Measurements from ENCODE around the gene IGFLR1. TPM values are rescaled to one million over a fixed set of nuclear protein-coding genes. Genes with fewer than 3 reads are reported as not detected.

The IGFLR1 gene
- total and polyA plus RNA-seq, 2 of the 8 experiments (the other 6 are each of a cell fraction or from before 2014, with no cell fraction given) = 8.4 to 28.9 TPM

DNA sequence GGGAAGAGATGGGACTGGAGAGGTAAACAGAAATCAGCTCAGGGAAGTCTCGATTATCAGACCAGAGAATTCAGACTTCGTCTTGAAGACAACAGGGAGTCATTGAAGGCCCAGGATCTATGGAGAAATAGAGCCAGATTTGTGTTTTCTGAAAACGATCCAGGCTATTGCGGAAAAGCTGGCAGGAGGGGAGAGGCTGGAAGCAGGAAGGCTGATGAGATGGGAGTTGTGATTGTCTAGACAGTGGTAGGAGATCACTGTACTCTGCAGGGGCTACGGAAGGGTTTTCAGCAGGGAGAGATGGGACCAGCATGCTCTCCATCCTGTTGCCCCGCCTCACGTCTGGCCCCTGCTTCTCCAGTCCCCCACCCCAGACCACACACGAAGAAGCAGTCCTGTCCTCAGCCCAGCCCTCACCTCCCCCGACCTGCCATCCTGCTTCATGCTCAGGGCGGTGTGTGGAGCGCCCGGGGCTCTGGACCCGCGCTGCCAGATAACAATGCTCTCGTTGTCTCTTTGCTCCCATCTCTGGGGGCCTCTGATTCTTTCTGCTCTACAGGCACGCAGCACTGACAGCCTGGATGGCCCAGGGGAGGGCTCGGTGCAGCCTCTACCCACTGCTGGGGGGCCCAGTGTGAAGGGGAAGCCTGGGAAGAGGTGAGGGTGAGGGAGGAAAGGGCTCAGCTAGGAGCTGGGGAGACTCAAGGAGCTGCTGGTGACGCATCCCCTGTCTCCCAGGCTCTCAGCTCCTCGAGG is 35.0 kb upstream of the IGFLR1 start:
- Histone ChIP-seq H3K23ac (ENCODE audit: insufficient read length) (no peak overlapping the region), H3K4ac (replicated peaks; ENCODE audit: insufficient read length, low read depth, low read length) (no peak overlapping the region), H3K18ac (ENCODE audit: extremely low read depth, low read length) (peak overlapping the region; percentile 9; the same call in 1 of the 2 replicates), H3K27ac (ENCODE audit: low read depth, low read length) (no peak overlapping the region), H2AFZ (ENCODE audit: low read length) (no peak overlapping the region), H2BK12ac (ENCODE audit: low read depth, low read length) (no peak overlapping the region), H2AK5ac (ENCODE audit: low read depth, low read length) (no peak overlapping the region), H3K79me1 (ENCODE audit: low read depth, low read length) (no peaks in the 10 kb centered on the region; the same call in 1 of the 2 replicates), H2BK20ac (ENCODE audit: low read length) (no peak overlapping the region), H3K4me1 (replicated peaks in 1 of 4; ENCODE audit: control insufficient read depth in 3 of 4, insufficient read depth in 4 of 4, low read length in 3 of 4) (peaks cover 0 to 25% (median 20%) of the 10 kb centered on the region in 4 experiments; a peak in 6 of 7 replicates), H3K14ac (ENCODE audit: insufficient read length) (no peak overlapping the region), H3K9me3 (ENCODE audit: insufficient read depth in 2 of 2, low read depth in 1 of 2, low read length in 1 of 2) (no peaks in the 10 kb centered on the region), H2BK5ac (ENCODE audit: low read depth, low read length) (peak overlapping the region; percentile 24; the same call in 1 of the 2 replicates), H3K4me3 (ENCODE audit: extremely low read depth in 1 of 4, insufficient read depth in 2 of 4, low read depth in 3 of 4, low read length in 4 of 4) (peak overlapping the region in 1 of 4 experiments; percentile 3; a peak in 2 of 8 replicates), H2BK15ac (ENCODE audit: low read length) (no peak overlapping the region; the same call in 1 of the 2 replicates), H4K20me1 (replicated peaks in 1 of 2; ENCODE audit: control insufficient read depth in 1 of 2, insufficient read depth in 2 of 2, low read length in 2 of 2) (peaks cover 0 to 1% of the 10 kb centered on the region in 2 experiments), H4K8ac (ENCODE audit: extremely low read depth, insufficient read depth, low read length) (no peak overlapping the region), H3K56ac (replicated peaks; ENCODE audit: insufficient read length, low read depth, low read length) (no peak overlapping the region), H4K5ac (ENCODE audit: insufficient read length, low read depth, low read length) (no peak overlapping the region), H3K4me2 (ENCODE audit: insufficient read depth in 1 of 2, low read depth in 2 of 2, low read length in 2 of 2) (peak overlapping the region; percentile 54 to 82), H3K9ac (replicated peaks in 1 of 4; ENCODE audit: extremely low read depth in 1 of 4, low read depth in 3 of 4, low read length in 3 of 4) (no peak overlapping the region; a peak in 1 of 7 replicates), H4K91ac (replicated peaks; ENCODE audit: insufficient read length, low read length) (no peak overlapping the region), H3K27me3 (replicated peaks in 1 of 4; ENCODE audit: control insufficient read depth in 3 of 4, extremely low read depth in 1 of 4, insufficient read depth in 3 of 4, low read length in 3 of 4) (peaks cover 0 to 9% (median 7%) of the 10 kb centered on the region in 4 experiments; a peak in 3 of 7 replicates), H3K23me2 (ENCODE audit: low read depth, low read length) (peaks cover 4% of the 10 kb centered on the region; the same call in 1 of the 2 replicates), H3K79me2 (ENCODE audit: control insufficient read depth in 1 of 2, insufficient read depth in 2 of 2, low read length in 2 of 2) (no peaks in the 10 kb centered on the region), H2BK120ac (replicated peaks; ENCODE audit: low read depth, low read length) (no peak overlapping the region), H3K36me3 (ENCODE audit: control insufficient read depth in 2 of 4, insufficient read depth in 4 of 4, low read length in 3 of 4) (no peaks in the 10 kb centered on the region)
- ChIA-PET CTCF (ENCODE audit: partially characterized antibody) (interaction anchor here (0.9 to 1.5 kb wide), 7 partner anchors 9 to 79 kb away, joined by 3 to 4 read pairs (median 3); partner anchors contain the start of gene HSPB6), POLR2A (ENCODE audit: partially characterized antibody) (interaction anchor here (0.6 to 3.1 kb wide), 12 partner anchors 7 to 108 kb away, joined by 3 to 11 read pairs (median 3); partner anchors contain the start of genes HSPB6, LIN37, PSENEN and U2AF1L4)
- 32% methylated on average over 18 of the region's 19 CpGs; no CpG with 5 or more reads in 1 of the 2 experiments for WGBS, 2 experiments (ENCODE audit: extremely low coverage in 1 of 2, insufficient coverage in 1 of 2, insufficient read length in 1 of 2, insufficient replicate concordance in 2 of 2, low coverage in 1 of 2, low lambda C conversion rate in 2 of 2, missing lambda C conversion rate in 1 of 2)
- FAIRE-seq (no peak), DNase-seq (ENCODE audit: low read depth in 1 of 2, low spot score in 2 of 2) (no peak)
- TF ChIP-seq SUZ12 (IDR thresholded peaks at IDR 0.05; ENCODE audit: low read length) (no peak), CHD1 (IDR thresholded peaks at IDR 0.05; ENCODE audit: low read depth, low read length) (no peak), YY1 (IDR thresholded peaks at IDR 0.05; ENCODE audit: low read depth, low read length) (no peak), FOSL1 (IDR thresholded peaks at IDR 0.05; ENCODE audit: insufficient read depth, low read depth, low read length) (no peak), POLR2AphosphoS5 (IDR thresholded peaks at IDR 0.05; ENCODE audit: low read depth, low read length) (no peak), RFX5 (IDR thresholded peaks at IDR 0.05; ENCODE audit: borderline replicate concordance, low read depth, low read length) (no peak), JUND (IDR thresholded peaks at IDR 0.05; ENCODE audit: low read length) (no peak), ASH2L (IDR thresholded peaks at IDR 0.05; ENCODE audit: low read length) (no peak), SRF (IDR thresholded peaks at IDR 0.05; ENCODE audit: low read depth, low read length) (no peak), SIX5 (IDR thresholded peaks at IDR 0.05; ENCODE audit: low read depth, low read length) (no peak)
- TF ChIP-seq, protein P1, sequence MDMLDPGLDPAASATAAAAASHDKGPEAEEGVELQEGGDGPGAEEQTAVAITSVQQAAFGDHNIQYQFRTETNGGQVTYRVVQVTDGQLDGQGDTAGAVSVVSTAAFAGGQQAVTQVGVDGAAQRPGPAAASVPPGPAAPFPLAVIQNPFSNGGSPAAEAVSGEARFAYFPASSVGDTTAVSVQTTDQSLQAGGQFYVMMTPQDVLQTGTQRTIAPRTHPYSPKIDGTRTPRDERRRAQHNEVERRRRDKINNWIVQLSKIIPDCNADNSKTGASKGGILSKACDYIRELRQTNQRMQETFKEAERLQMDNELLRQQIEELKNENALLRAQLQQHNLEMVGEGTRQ (IDR thresholded peaks at IDR 0.05; ENCODE audit: low read length) = no peak

All from H1 (cell line).